Stimulated activated CD4-positive, alpha-beta T cell treated with anti-CD3 and anti-CD28 coated beads, Interleukin-2, amount 100 ng/mL, for 24 hours (primary cell): ENCODE measurements around the gene WNT9A.
"Not testable (repeated sequence)": the region's sequence is repeated elsewhere in the genome, so short reads cannot be mapped to it uniquely, and the experiment has no call there.

Experiments used
- DNase-seq, 2 donors: peaks; one replicate each; pipeline ENCODE4 v3.0.0-alpha.2; 2020

The WNT9A gene

GRCh38 chr1:227883641-227884301 lies 64.0 kb downstream of the WNT9A start:
- DNase-seq = peak in 1 of 2 donors; percentile 13

- peak in 1 of 2 donors; percentile 15 for DNase-seq
These were observed 64.6 kb downstream of the WNT9A start for GRCh38 chr1:227883073-227883520.

- no peak for DNase-seq
These were observed 67.3 kb downstream of the WNT9A start for GRCh38 chr1:227880342-227880924.

- DNase-seq = not testable (repeated sequence)
These were observed 69.9 kb downstream of the WNT9A start for GRCh38 chr1:227877810-227878209.

GRCh38 chr1:227871892-227872291 lies 75.8 kb downstream of the WNT9A start:
- DNase-seq = not testable (repeated sequence)

GRCh38 chr1:227870366-227870765 lies 77.4 kb downstream of the WNT9A start:
- DNase-seq = no peak

- DNase-seq = no peak
These were observed 77.9 kb downstream of the WNT9A start for GRCh38 chr1:227869851-227870305.

- DNase-seq = no peak
These were observed 78.4 kb downstream of the WNT9A start for GRCh38 chr1:227869279-227869842.
